Endothelial cell of umbilical vein (primary cell): ENCODE results near the gene PLP2. TPM values are rescaled to one million over a fixed set of nuclear protein-coding genes. Genes with fewer than 3 reads are reported as not detected.

Source experiments
- BruUV-seq: library from RNA; stranded (reverse); fragments of 400-500 nt; replicated peaks from 2 replicates; lab custom pipeline; 2021; lab: Mats Ljungman, UMichigan
- CTCF ChIA-PET: fragments of 300-600, 350-600 bp; sonication (Branson Sonifier 250); formaldehyde crosslinking; loops from one replicate; lab custom pipeline; 2021; ENCODE audit warnings: antibody characterized with exemption, inconsistent platforms; lab: Charles Lee
- POLR2A ChIA-PET: fragments of 300-600, 350-600 bp; sonication (Branson Sonifier 250); formaldehyde crosslinking; loops from one replicate; lab custom pipeline; 2021; ENCODE audit warnings: antibody characterized with exemption, inconsistent platforms; lab: Charles Lee
- DNase-seq: peaks from one replicate; pipeline ENCODE4 v3.0.0-alpha.2; 2011; ENCODE audit warnings: low read depth, low spot score
- FAIRE-seq: peaks from 2 replicates; lab custom pipeline; 2011; peaks lifted over from hg19 to GRCh38; lab: Jason Lieb, UNC
- H2AFZ ChIP-seq: 2 replicates; pipeline ENCODE4 v1.6.0; 2012; ENCODE audit warnings: low read depth, low read length, control low read depth, inconsistent platforms
- H3K27ac ChIP-seq: 2 replicates; pipeline ENCODE4 v1.5.1; 2011; ENCODE audit warnings: low read depth, mild to moderate bottlenecking, control low read depth, low read length, moderate library complexity; ENCODE audit not compliant: insufficient read depth
- H3K27me3 ChIP-seq, 2 experiments: 2 replicates each; pipeline versions ENCODE4 v1.6.0 to v1.6.1; 2011; ENCODE audit warnings: low read length in 2 of 2, mixed read lengths in 1 of 2; ENCODE audit not compliant: control insufficient read depth in 2 of 2, insufficient read depth in 2 of 2
- H3K36me3 ChIP-seq, 2 experiments: 2 replicates in 1 of 2; 3 replicates in 1 of 2; pipeline ENCODE4 v1.5.1; 2011; ENCODE audit warnings: low read length in 2 of 2, mild to moderate bottlenecking in 1 of 2, moderate library complexity in 1 of 2; ENCODE audit not compliant: control insufficient read depth in 2 of 2, insufficient read depth in 2 of 2; ENCODE audit errors: extremely low read depth in 1 of 2
- H3K4me1 ChIP-seq: 3 replicates; pipeline ENCODE4 v1.5.1; 2011; ENCODE audit warnings: mild to moderate bottlenecking, low read length; ENCODE audit not compliant: control insufficient read depth, insufficient read depth; ENCODE audit errors: extremely low read depth
- H3K4me2 ChIP-seq: 2 replicates; pipeline ENCODE4 v1.6.1; 2011; ENCODE audit warnings: low read length, control low read depth, mixed read lengths; ENCODE audit not compliant: insufficient read depth
- H3K4me3 ChIP-seq, 3 experiments: fragments of 200-600 bp in 1 of 3; sonication (generic), shearing (Covaris generic) in 1 of 3; replicated peaks in 1 of 3; 2 replicates each; pipeline ENCODE4 v1.5.1; 2011 to 2016; ENCODE audit warnings: control low read depth in 3 of 3, low read length in 3 of 3, mild to moderate bottlenecking in 2 of 3, inconsistent platforms in 1 of 3, low read depth in 1 of 3, moderate library complexity in 1 of 3; ENCODE audit not compliant: insufficient read depth in 1 of 3
- H3K79me2 ChIP-seq: 2 replicates; pipeline ENCODE4 v1.6.0; 2012; ENCODE audit warnings: low read length, inconsistent platforms; ENCODE audit not compliant: control insufficient read depth, insufficient read depth
- H3K9ac ChIP-seq: replicated peaks from 2 replicates; pipeline ENCODE3; 2011; ENCODE audit warnings: low read length, control low read depth; ENCODE audit not compliant: insufficient read depth; ENCODE audit errors: extremely low read depth
- H3K9me1 ChIP-seq: replicated peaks from 3 replicates; pipeline ENCODE4 v1.6.0; 2011; ENCODE audit warnings: mild to moderate bottlenecking, low read length; ENCODE audit not compliant: control insufficient read depth, insufficient read depth; ENCODE audit errors: extremely low read depth
- H3K9me3 ChIP-seq: replicated peaks from 2 replicates; pipeline ENCODE4 v1.5.1; 2012; ENCODE audit warnings: low read length, inconsistent platforms; ENCODE audit not compliant: control insufficient read depth, insufficient read depth
- H4K20me1 ChIP-seq: replicated peaks from 2 replicates; pipeline ENCODE3; 2011; ENCODE audit warnings: mild to moderate bottlenecking, low read length; ENCODE audit not compliant: control insufficient read depth, insufficient read depth; ENCODE audit errors: extremely low read depth
- CTCF ChIP-seq, 2 donors: IDR thresholded peaks; 1 replicate in 1 of 2; 2 replicates in 1 of 2; pipeline ENCODE4 v1.5.1; 2011; ENCODE audit warnings: low read length in 2 of 2, mild to moderate bottlenecking in 2 of 2, moderate library complexity in 2 of 2, control low read depth in 1 of 2, inconsistent platforms in 1 of 2, low read depth in 1 of 2; ENCODE audit not compliant: insufficient read depth in 1 of 2; ENCODE audit errors: extremely low read depth in 1 of 2
- EZH2 ChIP-seq: IDR thresholded peaks from 2 replicates; pipeline ENCODE4 v1.6.1; 2012; ENCODE audit warnings: borderline replicate concordance, low read depth, mild to moderate bottlenecking, moderate library complexity, low read length, inconsistent platforms; ENCODE audit not compliant: severe bottlenecking
- POLR2AphosphoS5 ChIP-seq: IDR thresholded peaks from 2 replicates; pipeline ENCODE4 v1.6.1; 2012; ENCODE audit warnings: low read depth, mild to moderate bottlenecking, control low read depth, low read length, moderate library complexity; ENCODE audit not compliant: insufficient read depth
- dilution Hi-C: fragments of 300-500 bp; cut with MboI; formaldehyde crosslinking; loops from one replicate; pipeline ENCODE4 v1.15.0; 2019; ENCODE audit warnings: low sequenced_read_pairs; ENCODE audit not compliant: extremely low pct_ligation_motif_present
- intact Hi-C: fragments of 100-400 bp; cut with micrococcal nuclease; formaldehyde crosslinking; loops from one replicate; pipeline ENCODE4 v1.10.0; 2022
- polyA plus RNA-seq, 4 experiments: library from polyadenylated mRNA; depleted of rRNA in 3 of 4; stranded (reverse) in 3 of 4; unstranded in 1 of 4; fragments of >200 nt; gene quantifications; 2 replicates each; pipeline versions ENCODE4 v1.2.1 to v1.2.3, GENCODE V29; 2011 to 2012; ENCODE audit warnings: missing spikeins in 1 of 4
- total RNA-seq: library from RNA; stranded (reverse); gene quantifications from 2 replicates; pipeline ENCODE4 v1.2.3, GENCODE V29; 2021

The PLP2 gene
- total and polyA plus RNA-seq, 2 donors (not counting 3 experiments of a cell fraction or from before 2014, with no cell fraction given) = 153 to 277 TPM

GRCh38 chrX:49163555-49164419, 7.9 kb upstream of the PLP2 start:
- peak overlapping the region; percentile 79 for H3K27ac ChIP-seq
- FAIRE-seq (no peak), DNase-seq (peak; percentile 80)
- no peaks in the 10 kb centered on the region for H3K27me3 ChIP-seq
- dilution Hi-C loops (no loop called here), intact Hi-C loops (loop anchor here (1.0 to 5.0 kb wide), 2 partner anchors 40 to 121 kb away; partner anchors contain the start of genes GPKOW and TFE3)
- H3K9ac ChIP-seq = peak overlapping the region; percentile 34
- CTCF ChIA-PET = interaction anchor here (0.8 to 1.2 kb wide), 4 partner anchors 9 to 88 kb away, joined by 3 to 9 read pairs (median 8); no protein-coding TSS in a partner anchor
- H3K4me1 ChIP-seq = peaks cover 21% of the 10 kb centered on the region
- no TSS peak for BruUV-seq
- H3K9me3 ChIP-seq = no peaks in the 10 kb centered on the region
- H4K20me1 ChIP-seq = no peaks in the 10 kb centered on the region
- no peaks in the 10 kb centered on the region for H3K79me2 ChIP-seq
- H3K4me3 ChIP-seq = peak overlapping the region in 1 of 3 experiments; percentile 38
- peak overlapping the region; percentile 42 for H3K4me2 ChIP-seq
- no peaks in the 10 kb centered on the region for H3K36me3 ChIP-seq
- POLR2A ChIA-PET = no interaction called here
- peak overlapping the region; percentile 86 for H2AFZ ChIP-seq
- no peaks in the 10 kb centered on the region for H3K9me1 ChIP-seq
- no peak for TF ChIP-seq EZH2
- TF ChIP-seq POLR2AphosphoS5 = peak; percentile 49
- peak; percentile 63 to 69 for TF ChIP-seq CTCF (IDR thresholded peaks at IDR 0.05; ENCODE audit: extremely low read depth in 1 of 2, insufficient read depth in 1 of 2, low read depth in 1 of 2, low read length in 2 of 2)
